ENCODE data around the gene GFOD1. TPM values are rescaled to one million over a fixed set of nuclear protein-coding genes. Genes with fewer than 3 reads are reported as not detected.

The GFOD1 gene, protein sequence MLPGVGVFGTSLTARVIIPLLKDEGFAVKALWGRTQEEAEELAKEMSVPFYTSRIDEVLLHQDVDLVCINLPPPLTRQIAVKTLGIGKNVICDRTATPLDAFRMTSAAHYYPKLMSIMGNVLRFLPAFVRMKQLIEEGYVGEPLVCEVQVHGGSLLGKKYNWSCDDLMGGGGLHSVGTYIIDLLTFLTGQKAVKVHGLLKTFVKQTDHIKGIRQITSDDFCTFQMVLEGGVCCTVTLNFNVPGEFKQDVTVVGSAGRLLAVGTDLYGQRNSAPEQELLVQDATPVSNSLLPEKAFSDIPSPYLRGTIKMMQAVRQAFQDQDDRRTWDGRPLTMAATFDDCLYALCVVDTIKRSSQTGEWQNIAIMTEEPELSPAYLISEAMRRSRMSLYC
- 1 to 10 TPM; 2.4 TPM for total RNA-seq

DNA sequence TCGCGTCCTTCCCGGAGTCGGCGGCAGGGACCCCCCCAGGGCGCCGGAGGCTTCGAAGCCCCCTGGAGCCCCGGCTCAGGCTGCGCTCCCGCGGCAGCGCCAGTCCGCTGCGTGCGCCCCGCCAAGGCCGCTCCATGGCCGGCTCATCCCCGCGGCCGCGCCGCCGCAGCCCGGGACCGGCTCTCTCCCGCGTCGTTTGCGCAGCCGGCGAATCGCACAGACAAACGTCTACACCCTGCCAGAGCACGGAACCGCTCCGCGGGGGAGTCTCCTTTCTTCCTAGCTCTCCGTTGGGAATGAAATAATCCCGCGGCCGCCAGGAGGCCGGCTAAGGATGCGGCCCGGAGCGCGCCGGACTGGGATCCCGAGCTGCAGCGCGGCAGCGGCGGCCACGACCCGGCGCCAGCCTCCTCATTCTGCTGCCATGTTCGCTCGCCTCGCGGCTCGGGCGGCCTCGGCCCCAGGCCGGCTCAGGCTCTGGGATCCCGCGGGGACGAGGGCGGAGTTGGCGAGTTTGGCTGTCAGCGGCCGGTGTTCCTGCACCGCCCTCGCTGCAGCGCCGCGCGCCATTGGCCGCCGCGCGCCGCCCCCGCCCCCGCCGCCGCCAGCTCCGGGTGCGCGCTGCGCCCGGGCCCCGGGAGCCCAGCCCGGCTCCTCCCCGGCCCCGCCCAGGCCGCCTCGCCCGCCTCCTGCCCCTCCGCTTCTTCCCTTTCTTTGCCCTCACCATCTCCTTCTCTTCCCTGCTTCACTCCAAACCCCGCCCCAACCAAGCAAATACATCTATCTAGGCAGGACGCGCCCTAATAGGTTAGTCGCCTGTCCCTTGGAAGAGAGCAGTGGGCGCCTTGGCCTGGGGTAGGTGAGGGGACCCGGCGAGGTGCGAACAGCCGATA lies at the start of gene GFOD1:
GFOD1 (minus strand) TSS at position 479 of the 893 bp plus-strand sequence. CDS start 710 bp downstream, outside the sequence.
- Mint-ChIP-seq H3K36me3 (ENCODE audit: low read depth) (no peaks in the 10 kb centered on the region), H3K27me3 (peaks cover 1% of the 10 kb centered on the region), H3K4me1 (peaks cover 49% of the 10 kb centered on the region), H3K9me3 (no peaks in the 10 kb centered on the region), H3K27ac (peak within 1 kb of the TSS; percentile 82), H3K4me3 (peak within 1 kb of the TSS; percentile 79)
- DNase-seq = peak; percentile 78
- ChIA-PET POLR2A (no interaction called here), CTCF (interaction anchor here (0.9 to 2.4 kb wide), 7 partner anchors 9 to 132 kb away, joined by 3 to 8 read pairs (median 3); no protein-coding TSS in a partner anchor)

- H3K9me3 Mint-ChIP-seq = no peaks in the 10 kb centered on the region
- H3K27me3 Mint-ChIP-seq = no peaks in the 10 kb centered on the region
- no peak for DNase-seq
- no peaks in the 10 kb centered on the region for H3K36me3 Mint-ChIP-seq (ENCODE audit: low read depth)
- ChIA-PET CTCF (interaction anchor here (1.1 kb wide), 1 partner anchor 50 kb away, joined by 3 read pairs; the partner anchor contains the start of gene GFOD1), POLR2A (no interaction called here)
- H3K27ac Mint-ChIP-seq = no peak overlapping the region
- H3K4me3 Mint-ChIP-seq = no peak overlapping the region
- H3K4me1 Mint-ChIP-seq = no peaks in the 10 kb centered on the region
These were observed 49.6 kb upstream of the GFOD1 start for GRCh38 chr6:13536796-13537526.

- Mint-ChIP-seq H3K9me3 (no peaks in the 10 kb centered on the region), H3K27me3 (no peaks in the 10 kb centered on the region), H3K27ac (no peak overlapping the region), H3K36me3 (ENCODE audit: low read depth) (no peaks in the 10 kb centered on the region), H3K4me1 (no peaks in the 10 kb centered on the region), H3K4me3 (no peak overlapping the region)
- CTCF ChIA-PET = interaction anchor here (0.7 to 0.9 kb wide), 2 partner anchors 40 to 308 kb away, joined by 3 to 4 read pairs; no protein-coding TSS in a partner anchor
- POLR2A ChIA-PET = no interaction called here
- no peak for DNase-seq
These were observed 47.9 kb upstream of the GFOD1 start for GRCh38 chr6:13535306-13535705.

DNA sequence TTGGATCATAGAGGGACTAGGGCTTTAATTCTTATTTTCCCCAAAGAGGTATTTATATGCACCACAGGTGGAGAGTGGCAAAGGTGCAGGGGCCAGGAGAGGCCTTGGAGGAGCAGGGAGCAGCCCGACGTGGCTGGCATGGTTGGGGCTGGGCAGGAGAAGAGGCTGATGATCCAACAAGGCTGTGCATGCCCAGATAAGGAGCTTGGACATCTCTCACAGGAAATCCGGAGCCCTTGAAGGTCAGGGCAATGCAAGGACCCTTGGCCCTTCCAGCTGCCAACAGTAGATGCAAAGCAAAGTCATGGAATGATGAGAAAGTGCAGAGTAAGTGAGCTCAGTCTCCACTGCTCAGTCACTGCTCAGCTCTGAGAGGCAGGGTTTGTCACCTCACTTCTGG lies 47.1 kb upstream of the GFOD1 start:
- DNase-seq = no peak
- ChIA-PET POLR2A (no interaction called here), CTCF (interaction anchor here (0.9 kb wide), 1 partner anchor 41 kb away, joined by 4 read pairs; no protein-coding TSS in a partner anchor)
- Mint-ChIP-seq H3K36me3 (ENCODE audit: low read depth) (no peaks in the 10 kb centered on the region), H3K4me1 (no peaks in the 10 kb centered on the region), H3K9me3 (no peaks in the 10 kb centered on the region), H3K4me3 (no peak overlapping the region), H3K27ac (no peak overlapping the region), H3K27me3 (no peaks in the 10 kb centered on the region)

- Mint-ChIP-seq H3K4me3 (no peak overlapping the region), H3K9me3 (no peaks in the 10 kb centered on the region), H3K4me1 (peaks cover 4% of the 10 kb centered on the region), H3K36me3 (ENCODE audit: low read depth) (no peaks in the 10 kb centered on the region), H3K27ac (no peak overlapping the region), H3K27me3 (no peaks in the 10 kb centered on the region)
- ChIA-PET CTCF (interaction anchor here (1.2 kb wide), 1 partner anchor 83 kb away, joined by 3 read pairs; the partner anchor contains the start of gene NOL7), POLR2A (interaction anchor here (0.5 to 0.6 kb wide), 2 partner anchors 10 to 75 kb away, joined by 3 to 5 read pairs; no protein-coding TSS in a partner anchor)
- DNase-seq = no peak
These were observed 44.6 kb upstream of the GFOD1 start for GRCh38 chr6:13531956-13532355.

DNA sequence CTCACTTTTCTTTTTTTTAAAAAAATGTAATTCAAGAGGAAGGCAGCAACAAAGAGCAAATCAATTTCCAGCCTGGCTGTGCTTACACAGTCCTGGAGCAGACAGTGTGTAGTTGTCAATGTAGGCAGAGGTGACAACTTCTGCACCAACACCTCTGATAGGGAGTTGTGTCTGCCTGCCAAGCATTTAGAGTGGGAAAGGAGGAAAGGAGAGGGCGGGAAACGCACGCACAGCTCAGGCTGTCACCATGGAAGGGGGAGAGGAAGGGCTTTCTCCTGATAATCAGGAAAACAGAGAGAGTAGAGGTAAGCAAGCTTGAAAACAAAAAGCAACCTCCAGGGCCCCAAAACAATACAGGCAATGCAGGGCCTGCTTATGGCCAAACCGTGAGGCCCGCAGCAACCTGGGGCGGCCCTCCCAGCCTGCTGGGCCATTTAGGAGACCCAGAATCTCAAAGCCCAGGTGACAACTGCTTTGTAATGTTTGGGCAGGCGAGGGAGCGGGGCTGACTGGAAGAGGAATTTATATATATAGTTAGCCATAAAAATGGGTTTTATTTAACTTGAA lies 41.5 kb upstream of the GFOD1 start:
- H3K4me1 Mint-ChIP-seq = peaks cover 14% of the 10 kb centered on the region
- H3K9me3 Mint-ChIP-seq = no peaks in the 10 kb centered on the region
- no peak overlapping the region for H3K4me3 Mint-ChIP-seq
- H3K27ac Mint-ChIP-seq = no peak overlapping the region
- H3K36me3 Mint-ChIP-seq (ENCODE audit: low read depth) = no peaks in the 10 kb centered on the region
- DNase-seq = no peak
- ChIA-PET CTCF (no interaction called here), POLR2A (no interaction called here)
- H3K27me3 Mint-ChIP-seq = no peaks in the 10 kb centered on the region

- ChIA-PET POLR2A (no interaction called here), CTCF (no interaction called here)
- Mint-ChIP-seq H3K27me3 (no peaks in the 10 kb centered on the region), H3K4me1 (peaks cover 14% of the 10 kb centered on the region), H3K9me3 (no peaks in the 10 kb centered on the region), H3K4me3 (no peak overlapping the region), H3K27ac (no peak overlapping the region), H3K36me3 (ENCODE audit: low read depth) (no peaks in the 10 kb centered on the region)
- no peak for DNase-seq
These were observed 40.8 kb upstream of the GFOD1 start for GRCh38 chr6:13528232-13528631.

DNA sequence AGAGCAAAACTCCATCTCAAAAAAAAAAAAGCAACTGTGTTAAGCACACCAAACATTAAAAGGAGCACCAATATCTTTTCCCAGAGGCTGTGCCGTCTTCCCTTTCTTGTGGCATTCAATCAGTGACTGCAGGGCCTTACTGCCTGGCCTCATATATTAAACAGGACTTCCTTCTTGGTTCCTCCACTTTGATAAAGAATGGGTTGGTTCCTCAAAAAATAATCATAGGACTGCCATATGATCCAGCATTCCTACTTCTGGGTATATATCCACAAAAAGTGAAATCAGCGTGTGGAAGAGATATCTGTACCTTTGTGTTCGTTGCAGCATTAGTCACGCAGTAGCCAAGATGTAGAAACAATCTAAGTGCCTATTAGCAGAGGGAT lies 40.3 kb upstream of the GFOD1 start:
- H3K27ac Mint-ChIP-seq = no peak overlapping the region
- DNase-seq = no peak
- ChIA-PET POLR2A (no interaction called here), CTCF (interaction anchor here (0.8 kb wide), 1 partner anchor 11 kb away, joined by 4 read pairs; no protein-coding TSS in a partner anchor)
- H3K36me3 Mint-ChIP-seq (ENCODE audit: low read depth) = no peaks in the 10 kb centered on the region
- no peak overlapping the region for H3K4me3 Mint-ChIP-seq
- H3K9me3 Mint-ChIP-seq = no peaks in the 10 kb centered on the region
- H3K27me3 Mint-ChIP-seq = no peaks in the 10 kb centered on the region
- peaks cover 14% of the 10 kb centered on the region for H3K4me1 Mint-ChIP-seq

DNA sequence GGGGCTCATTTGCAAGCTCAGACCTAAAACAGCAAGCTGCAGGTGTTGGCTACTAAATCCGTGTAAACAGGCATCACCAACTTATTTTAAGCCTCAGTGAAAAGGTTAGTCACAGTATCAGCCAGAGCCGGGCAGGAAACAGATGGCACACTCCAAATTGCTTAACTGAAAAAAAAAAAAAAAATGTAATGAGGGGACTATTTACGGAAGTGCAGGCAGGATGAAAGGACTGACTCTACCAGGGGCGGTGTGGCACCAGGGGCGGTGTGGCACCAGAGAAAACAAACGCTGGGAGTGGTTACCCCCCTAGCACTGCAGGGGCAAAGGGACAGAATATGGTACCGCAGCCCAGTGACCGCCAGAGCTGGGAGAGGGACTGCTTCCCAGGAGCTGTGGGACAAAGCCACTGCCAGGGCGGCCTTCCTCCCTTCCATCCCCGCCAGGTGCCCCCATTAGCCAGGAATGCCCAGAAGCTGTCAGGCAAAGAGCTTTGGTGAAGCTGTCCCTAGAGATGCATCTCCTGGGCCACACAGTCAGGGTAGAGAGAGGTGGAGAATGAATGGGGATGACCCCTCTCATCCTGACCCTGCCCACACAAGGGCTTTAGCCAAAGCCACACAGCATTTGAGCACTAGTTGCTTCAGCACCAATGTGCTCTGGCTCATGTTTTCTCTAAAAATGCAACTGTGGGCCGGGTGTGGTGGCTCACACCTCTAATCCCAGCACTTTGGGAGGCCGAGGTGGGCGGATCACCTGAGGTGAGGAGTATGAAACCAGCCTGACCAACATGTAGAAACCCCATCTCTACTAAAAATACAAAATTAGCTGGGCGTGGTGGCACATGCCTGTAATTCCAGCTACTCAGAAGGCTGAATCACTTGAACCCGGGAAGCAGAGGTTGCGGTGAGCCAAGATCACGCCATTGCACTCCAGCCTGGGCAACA lies 39.6 kb upstream of the GFOD1 start:
- Mint-ChIP-seq H3K36me3 (ENCODE audit: low read depth) (no peaks in the 10 kb centered on the region), H3K4me1 (peaks cover 14% of the 10 kb centered on the region), H3K27ac (peak overlapping the region; percentile 71), H3K9me3 (no peaks in the 10 kb centered on the region), H3K4me3 (no peak overlapping the region), H3K27me3 (no peaks in the 10 kb centered on the region)
- peak; percentile 32 for DNase-seq
- POLR2A ChIA-PET = no interaction called here
- CTCF ChIA-PET = interaction anchor here (0.8 kb wide), 1 partner anchor 11 kb away, joined by 4 read pairs; no protein-coding TSS in a partner anchor

DNA sequence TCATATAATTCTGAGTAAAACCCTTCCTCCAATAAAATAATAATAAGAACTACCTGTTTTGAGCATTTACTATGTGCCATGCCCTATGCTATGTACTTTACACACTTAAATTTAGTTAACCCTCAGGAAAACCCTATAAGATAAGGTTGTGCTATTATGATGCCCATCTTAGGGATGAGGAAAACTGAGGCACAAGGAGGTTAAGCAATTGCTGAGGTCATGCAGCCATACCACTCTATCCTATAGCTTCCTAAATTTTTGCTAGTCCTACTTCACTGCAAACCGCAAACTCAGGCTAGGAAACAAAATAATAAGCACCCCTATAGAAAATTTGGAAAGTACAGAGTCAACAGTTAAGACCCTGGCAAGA lies 38.9 kb upstream of the GFOD1 start:
- Mint-ChIP-seq H3K27me3 (no peaks in the 10 kb centered on the region), H3K27ac (peak overlapping the region; percentile 71), H3K9me3 (no peaks in the 10 kb centered on the region), H3K4me1 (peaks cover 14% of the 10 kb centered on the region), H3K36me3 (ENCODE audit: low read depth) (no peaks in the 10 kb centered on the region), H3K4me3 (no peak overlapping the region)
- no peak for DNase-seq
- POLR2A ChIA-PET = no interaction called here
- CTCF ChIA-PET = interaction anchor here (0.6 kb wide), 1 partner anchor 35 kb away, joined by 4 read pairs; no protein-coding TSS in a partner anchor

DNA sequence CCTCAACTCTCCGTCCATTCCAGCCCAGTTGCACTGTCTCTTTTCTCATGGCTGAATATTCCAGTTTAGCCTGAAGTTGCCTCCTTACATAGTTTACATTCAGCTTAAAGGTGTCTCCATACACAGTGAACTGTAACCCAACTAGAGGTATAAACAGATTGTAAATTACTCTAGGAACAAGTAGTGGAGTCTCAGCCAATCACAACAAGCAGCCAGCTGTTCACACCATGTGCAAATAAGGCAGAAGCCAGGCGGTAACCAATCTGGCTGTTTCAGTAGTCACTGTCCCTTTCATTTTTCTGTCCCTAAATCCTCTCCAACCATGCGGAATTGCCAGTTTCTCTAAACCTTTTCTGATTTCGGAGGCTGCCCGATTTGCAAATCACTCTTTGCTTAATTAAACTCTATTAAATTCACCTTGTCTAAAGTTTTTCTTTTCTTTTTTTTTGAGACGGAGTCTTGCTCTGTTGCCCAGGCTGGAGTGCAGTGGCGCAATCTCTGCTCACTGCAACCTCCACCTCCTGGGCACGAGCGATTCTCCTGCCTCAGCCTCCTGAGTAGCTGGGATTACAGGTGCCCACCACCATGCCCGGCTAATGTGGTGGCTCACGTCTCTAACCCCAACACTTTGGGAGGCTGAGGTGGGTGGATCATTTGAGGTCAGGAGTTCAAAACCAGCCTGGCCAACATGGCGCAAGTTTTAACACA lies 37.6 kb upstream of the GFOD1 start:
- peaks cover 4% of the 10 kb centered on the region for H3K27me3 Mint-ChIP-seq
- no peak for DNase-seq
- ChIA-PET POLR2A (no interaction called here), CTCF (no interaction called here)
- no peak overlapping the region for H3K4me3 Mint-ChIP-seq
- no peaks in the 10 kb centered on the region for H3K36me3 Mint-ChIP-seq (ENCODE audit: low read depth)
- peaks cover 14% of the 10 kb centered on the region for H3K4me1 Mint-ChIP-seq
- H3K9me3 Mint-ChIP-seq = no peaks in the 10 kb centered on the region
- no peak overlapping the region for H3K27ac Mint-ChIP-seq

All from activated CD4-positive, alpha-beta T cell treated with anti-CD3 and anti-CD28 coated beads, Interleukin-2, amount 10 ng/mL, durations not matched to agents 7 days and 5 days (primary cell).